Smooth muscle cell of the pulmonary artery (primary cell): ENCODE measurements around the gene SET. TPM values are rescaled to one million over a fixed set of nuclear protein-coding genes. Genes with fewer than 3 reads are reported as not detected.

Source experiments
- total RNA-seq: library from RNA; depleted of rRNA; stranded (reverse); fragments of >200 nt; gene quantifications from 2 replicates; pipeline ENCODE4 v1.2.3, GENCODE V29; 2014

The SET gene, protein sequence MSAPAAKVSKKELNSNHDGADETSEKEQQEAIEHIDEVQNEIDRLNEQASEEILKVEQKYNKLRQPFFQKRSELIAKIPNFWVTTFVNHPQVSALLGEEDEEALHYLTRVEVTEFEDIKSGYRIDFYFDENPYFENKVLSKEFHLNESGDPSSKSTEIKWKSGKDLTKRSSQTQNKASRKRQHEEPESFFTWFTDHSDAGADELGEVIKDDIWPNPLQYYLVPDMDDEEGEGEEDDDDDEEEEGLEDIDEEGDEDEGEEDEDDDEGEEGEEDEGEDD
- total RNA-seq = 240 and 280 TPM in 2 replicates

DNA sequence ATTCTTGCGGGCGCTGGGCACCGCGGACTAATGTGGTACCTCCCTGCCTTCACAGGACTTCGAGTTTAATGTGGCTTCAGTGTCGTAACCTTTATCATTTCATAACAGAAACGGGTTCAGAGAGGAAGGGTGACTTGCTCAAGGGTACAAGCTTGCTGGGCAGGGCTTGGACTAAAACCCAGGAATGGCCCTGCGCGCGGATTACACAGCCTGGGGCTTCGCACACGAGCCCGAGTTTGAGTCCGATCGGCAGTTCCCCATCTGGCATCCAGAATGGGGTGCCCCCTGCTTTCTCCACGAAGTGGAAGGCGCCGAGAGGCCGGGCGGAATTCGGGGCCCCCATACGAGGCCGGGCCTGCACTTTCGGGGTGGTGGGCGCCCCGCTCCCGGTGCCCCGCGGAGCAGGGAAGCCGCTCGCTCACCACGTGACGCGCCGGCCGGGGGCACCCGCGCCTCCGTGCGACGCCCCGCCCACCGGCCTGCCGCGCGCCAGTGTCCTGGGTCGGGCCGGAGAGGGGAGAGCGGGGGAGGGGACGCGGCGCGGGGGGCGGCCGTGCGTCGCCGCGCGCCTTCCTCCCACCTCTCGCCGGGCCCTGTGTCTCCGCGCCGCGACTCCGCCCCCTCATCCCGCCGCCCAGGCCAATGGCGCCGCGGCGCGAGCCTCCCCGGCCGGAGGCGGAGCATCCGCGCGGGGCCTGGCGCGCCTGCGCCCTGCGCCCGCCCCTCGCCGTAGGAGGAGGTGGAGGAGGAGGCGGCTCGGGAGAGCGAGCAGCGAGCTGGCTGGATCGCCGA lies at the start of gene SET:
TSS of gene SET (plus strand) at position 722 of the 792 bp plus-strand sequence. CDS start 361 bp downstream, outside the sequence.

DNA sequence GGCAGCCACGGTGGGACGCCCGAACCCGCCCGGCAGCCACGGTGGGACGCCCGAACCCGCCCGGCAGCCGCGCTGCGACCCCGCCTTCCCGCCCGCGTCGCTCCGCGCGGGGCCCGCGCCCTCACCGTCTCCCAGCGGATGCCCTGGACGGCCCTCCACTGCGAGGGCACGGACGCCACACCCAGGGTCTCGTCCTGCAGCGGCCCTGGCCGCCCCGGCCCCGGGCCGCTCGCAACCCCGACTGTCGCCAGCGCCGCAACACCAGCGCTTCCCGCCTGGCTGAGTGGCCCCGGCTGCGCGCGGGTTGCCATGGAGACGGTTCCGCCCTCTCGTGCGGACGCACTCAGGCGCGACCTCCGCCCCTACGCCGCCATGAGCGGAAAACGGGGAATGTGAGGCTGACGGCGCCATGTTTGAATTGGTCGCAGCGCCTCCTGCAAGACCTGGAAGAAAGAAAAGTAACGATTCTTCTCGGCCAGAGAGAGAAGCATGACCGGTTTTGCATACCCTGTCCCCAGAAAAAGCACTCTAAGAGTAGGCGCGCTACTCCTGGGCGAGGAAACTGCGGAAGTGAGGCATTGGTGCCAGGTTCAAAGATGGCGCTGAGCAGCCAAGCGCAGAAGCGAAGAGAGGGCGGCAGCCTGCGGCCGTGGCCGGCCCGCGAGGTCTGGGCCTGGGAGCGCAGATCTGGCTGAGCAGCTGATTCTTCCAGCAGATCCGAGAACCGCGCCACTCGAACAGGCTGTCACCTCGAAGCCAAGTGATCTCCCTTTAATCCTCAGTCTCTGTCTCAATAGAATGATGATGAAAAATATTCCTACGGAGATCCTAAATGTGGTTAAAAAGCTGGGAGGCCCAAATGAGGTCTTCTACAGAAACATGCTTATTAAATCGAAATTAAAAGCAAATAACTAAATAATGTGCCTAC lies 32.3 kb upstream of the SET start, which contains the start of gene DYNC2I2:
TSS of gene DYNC2I2 (minus strand) at position 432 of the 928 bp plus-strand sequence. CDS start at position 311, 121 bp downstream.

DNA sequence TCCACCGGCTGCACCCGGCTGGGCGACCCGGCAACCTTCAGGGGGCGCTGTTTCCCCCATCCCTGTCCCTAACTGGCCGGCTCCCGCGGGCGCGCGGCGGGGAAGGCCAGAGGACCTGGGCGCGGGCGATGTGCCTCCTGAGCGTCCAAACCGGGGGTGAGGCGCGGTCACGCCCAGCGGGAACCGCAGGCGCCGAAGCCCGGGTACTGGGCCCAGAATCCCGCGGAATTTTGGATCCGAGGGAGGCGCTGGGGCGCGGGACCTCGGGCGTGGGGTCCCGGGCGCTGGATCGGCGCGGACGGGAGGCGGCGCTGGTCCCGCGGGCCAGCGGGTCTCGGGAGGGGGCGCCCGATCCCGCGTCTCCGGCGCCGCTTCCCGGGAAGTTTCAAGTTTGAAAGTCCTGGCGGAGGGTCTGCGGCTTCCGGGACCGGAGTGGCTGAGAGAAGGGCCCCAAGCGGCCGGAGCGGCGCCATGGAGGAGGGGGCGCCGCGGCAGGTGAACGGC lies 13.5 kb downstream of the SET start, which contains the start of gene PKN3:
TSS of gene PKN3 (plus strand) at position 59 of the 504 bp plus-strand sequence. CDS start at position 472, 413 bp downstream.

DNA sequence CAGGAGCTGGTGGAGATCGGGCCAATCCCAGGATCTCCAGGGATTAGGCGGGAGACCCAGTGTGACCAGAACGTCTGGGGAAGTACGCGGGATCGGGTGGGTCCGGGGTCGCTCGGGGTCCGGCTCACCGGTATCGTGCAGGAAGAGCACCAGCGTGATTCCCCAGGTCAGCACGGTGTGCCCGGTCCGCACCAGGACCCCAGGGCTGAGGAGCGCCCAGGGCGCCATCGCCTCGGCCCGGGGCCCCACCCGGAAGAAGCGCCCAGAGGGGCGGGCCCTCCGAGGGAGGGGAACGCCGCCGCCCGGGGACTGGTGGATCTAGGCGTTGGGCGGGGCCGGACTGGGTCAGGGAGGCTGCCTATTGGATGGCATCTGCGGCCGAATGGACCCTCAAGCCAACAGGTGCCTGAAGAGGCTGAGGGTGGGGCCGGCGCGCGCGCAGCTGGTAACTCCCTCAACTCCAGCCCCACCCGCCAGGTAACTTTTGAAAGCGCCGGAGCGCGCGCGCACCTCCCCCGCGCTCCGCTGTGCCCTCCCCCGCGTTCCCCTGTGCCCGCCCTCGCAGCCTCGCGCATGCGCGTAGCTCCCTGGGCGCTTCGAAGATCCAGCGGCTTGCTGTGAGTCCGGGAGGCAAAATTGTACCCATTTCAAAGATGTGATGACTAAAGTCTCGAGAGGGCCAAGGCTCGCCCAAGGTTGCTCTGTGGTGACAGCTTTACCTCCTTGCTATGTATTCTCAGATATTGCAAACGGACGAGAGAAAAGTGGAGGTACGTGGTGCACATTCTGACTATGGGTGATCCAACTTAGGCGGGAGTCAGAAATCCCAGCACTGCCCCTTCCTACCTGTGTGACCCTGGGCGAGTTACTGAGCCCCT lies 35.1 kb downstream of the SET start, which contains the start of gene ZDHHC12:
TSS of gene ZDHHC12 (minus strand) at position 262 of the 878 bp plus-strand sequence. CDS start at position 228, 34 bp downstream.

Other genes with a start within 250 kb of the SET start
- gene ODF2, start 233.2 kb upstream of the SET start, total RNA-seq = 32.7 TPM in 2 replicates
- gene GLE1, start 184.5 kb upstream of the SET start, total RNA-seq = 21.2 and 23.4 TPM in 2 replicates
- gene SPTAN1, start 136.6 kb upstream of the SET start, total RNA-seq = 320 and 359 TPM in 2 replicates
- gene DYNC2I2, start 32.4 kb upstream of the SET start, total RNA-seq = 35.8 and 43.4 TPM in 2 replicates
- 0.46 and 0.59 TPM in 2 replicates for gene PKN3, start 13.3 kb downstream of the SET start, total RNA-seq
- 38.3 and 40.3 TPM in 2 replicates for gene ZDHHC12, start 34.9 kb downstream of the SET start, total RNA-seq
- 39.9 and 40.9 TPM in 2 replicates for gene ZER1, start 82.7 kb downstream of the SET start, total RNA-seq
- gene TBC1D13, start 98.0 kb downstream of the SET start, total RNA-seq = 16.3 and 17.8 TPM in 2 replicates
- 11.7 and 20.8 TPM in 2 replicates for gene ENDOG, start 129.3 kb downstream of the SET start, total RNA-seq
- 18.1 and 25.7 TPM in 2 replicates for gene SPOUT1, start 140.6 kb downstream of the SET start, total RNA-seq
- gene KYAT1, start 192.7 kb downstream of the SET start, total RNA-seq = 8.1 and 13.3 TPM in 2 replicates
- gene LRRC8A, start 192.9 kb downstream of the SET start, total RNA-seq = 57.5 and 76.5 TPM in 2 replicates
- gene PHYHD1, start 231.8 kb downstream of the SET start, total RNA-seq = 4.9 and 9.3 TPM in 2 replicates